DOHH2 (cell line): ENCODE results near the gene MRPL55.

Experiments used
- H3F3A ChIP-seq: fragments of 200-600 bp; sonication (generic), shearing (Covaris generic); 2 replicates; pipeline ENCODE4 v1.6.0; 2016; ENCODE audit warnings: antibody characterized with exemption, mild to moderate bottlenecking; ENCODE audit not compliant: control insufficient read depth, insufficient read depth
- H3K27ac ChIP-seq: fragments of 200-600 bp; sonication (generic); 2 replicates; pipeline ENCODE4 v1.5.1; 2014; ENCODE audit warnings: low read depth, mild to moderate bottlenecking, low read length, moderate library complexity
- H3K27me3 ChIP-seq: fragments of 200-600 bp; sonication (generic); 2 replicates; pipeline ENCODE4 v1.6.1; 2014; ENCODE audit warnings: mild to moderate bottlenecking, low read length, mixed read lengths; ENCODE audit not compliant: control insufficient read depth
- H3K36me3 ChIP-seq: fragments of 200-600 bp; sonication (generic); 2 replicates; pipeline ENCODE4 v1.6.1; 2014; ENCODE audit warnings: mild to moderate bottlenecking, low read length, moderate library complexity, mixed read lengths; ENCODE audit not compliant: control insufficient read depth
- H3K4me1 ChIP-seq: fragments of 200-600 bp; sonication (generic); 2 replicates; pipeline ENCODE4 v1.6.1; 2014; ENCODE audit warnings: mild to moderate bottlenecking, low read length, mixed read lengths; ENCODE audit not compliant: control insufficient read depth
- H3K4me2 ChIP-seq: fragments of 200-600 bp; sonication (generic); 2 replicates; pipeline ENCODE4 v1.6.0; 2014; ENCODE audit warnings: mild to moderate bottlenecking, low read length, moderate library complexity
- H3K4me3 ChIP-seq: fragments of 200-600 bp; sonication (generic); 2 replicates; pipeline ENCODE4 v1.5.1; 2014; ENCODE audit warnings: mild to moderate bottlenecking, low read length, mixed read lengths
- H3K79me2 ChIP-seq: fragments of 200-600 bp; sonication (generic); 2 replicates; pipeline ENCODE4 v1.6.1; 2014; ENCODE audit warnings: mild to moderate bottlenecking, low read length, mixed read lengths; ENCODE audit not compliant: control insufficient read depth
- H3K9me2 ChIP-seq: fragments of 200-600 bp; sonication (generic); replicated peaks from 2 replicates; pipeline ENCODE4 v1.6.1; 2014; ENCODE audit warnings: mild to moderate bottlenecking, low read length, mixed read lengths; ENCODE audit not compliant: control insufficient read depth
- H3K9me3 ChIP-seq: fragments of 200-600 bp; sonication (generic); 2 replicates; pipeline ENCODE4 v1.6.1; 2014; ENCODE audit warnings: antibody characterized with exemption, low read length, mixed read lengths; ENCODE audit not compliant: control insufficient read depth, insufficient read depth
- H4K20me1 ChIP-seq: fragments of 200-600 bp; sonication (generic); 2 replicates; pipeline ENCODE4 v1.6.0; 2014; ENCODE audit warnings: low read depth, mild to moderate bottlenecking, antibody characterized with exemption, low read length, moderate library complexity; ENCODE audit not compliant: control insufficient read depth, insufficient read depth
- EZH2phosphoT487 ChIP-seq: fragments of 200-600 bp; sonication (generic); IDR thresholded peaks from 2 replicates; pipeline ENCODE4 v1.6.1; 2017; ENCODE audit warnings: borderline replicate concordance, mild to moderate bottlenecking, antibody characterized with exemption, low read length, moderate library complexity, mixed read lengths
- TF ChIP-seq, protein P1 (sequence below): fragments of 200-600 bp; sonication (generic); IDR thresholded peaks from one replicate; pipeline ENCODE4 v1.5.1; 2014; ENCODE audit warnings: antibody characterized with exemption, mild to moderate bottlenecking, low read depth, low read length; ENCODE audit not compliant: poor library complexity, severe bottlenecking

MRPL55 gene

DNA sequence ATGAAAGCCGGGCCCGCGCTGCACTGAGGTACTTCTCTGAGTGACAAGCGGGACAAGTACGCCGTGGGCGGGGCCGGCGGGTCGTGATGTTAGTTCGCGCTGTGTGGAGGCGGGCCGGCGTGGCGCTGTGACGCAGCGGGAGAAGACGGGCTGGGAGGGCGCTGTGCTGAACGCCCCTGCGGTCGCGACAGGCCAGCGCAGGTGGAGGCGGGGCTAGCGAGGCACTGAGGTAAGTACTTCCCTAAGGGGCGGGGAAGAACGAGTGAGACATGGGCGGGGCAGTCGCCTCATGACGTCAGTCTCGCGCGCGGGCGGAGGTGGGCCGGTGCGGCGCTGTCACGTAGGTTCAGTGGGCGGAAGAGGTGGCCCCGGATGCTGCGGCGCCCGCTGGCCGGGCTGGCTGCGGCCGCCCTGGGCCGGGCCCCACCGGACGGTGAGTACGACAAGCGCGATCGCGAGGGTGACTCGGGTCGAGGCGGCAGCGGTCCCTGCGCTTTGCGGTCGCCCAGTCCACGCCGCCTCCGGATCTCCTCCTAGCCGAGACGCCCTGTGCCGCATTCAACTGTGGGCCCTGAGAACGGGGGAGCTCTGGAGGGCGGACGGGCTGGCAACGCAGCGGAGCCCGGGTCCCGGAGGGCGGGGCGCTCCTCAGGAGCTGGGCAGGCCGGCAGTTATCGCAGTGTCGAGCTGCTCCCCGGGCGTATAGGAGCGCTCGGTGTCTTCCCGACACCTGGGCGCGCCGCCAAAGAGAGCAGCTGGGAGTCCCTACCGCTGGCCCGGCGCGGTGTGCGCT lies 31.0 kb upstream of the MRPL55 start, which contains the start of gene GUK1:
GUK1 (plus strand) TSS at position 349 of the 793 bp plus-strand sequence; CDS start at position 373, 24 bp downstream.
- Histone ChIP-seq H3K4me1 (peaks cover 73% of the 10 kb centered on the region), H3K4me3 (peak within 1 kb of the TSS; percentile 81), H3K4me2 (peak within 1 kb of the TSS; percentile 91), H4K20me1 (peaks cover 18% of the 10 kb centered on the region; the same call in 1 of the 2 replicates), H3K9me2 (no peaks in the 10 kb centered on the region), H3F3A (peaks cover 13% of the 10 kb centered on the region), H3K27ac (peak within 1 kb of the TSS; percentile 62), H3K9me3 (no peaks in the 10 kb centered on the region), H3K27me3 (no peaks in the 10 kb centered on the region), H3K79me2 (peaks cover 53% of the 10 kb centered on the region), H3K36me3 (peaks cover 15% of the 10 kb centered on the region)
- TF ChIP-seq EZH2phosphoT487 = no peak
- TF ChIP-seq, protein P1, sequence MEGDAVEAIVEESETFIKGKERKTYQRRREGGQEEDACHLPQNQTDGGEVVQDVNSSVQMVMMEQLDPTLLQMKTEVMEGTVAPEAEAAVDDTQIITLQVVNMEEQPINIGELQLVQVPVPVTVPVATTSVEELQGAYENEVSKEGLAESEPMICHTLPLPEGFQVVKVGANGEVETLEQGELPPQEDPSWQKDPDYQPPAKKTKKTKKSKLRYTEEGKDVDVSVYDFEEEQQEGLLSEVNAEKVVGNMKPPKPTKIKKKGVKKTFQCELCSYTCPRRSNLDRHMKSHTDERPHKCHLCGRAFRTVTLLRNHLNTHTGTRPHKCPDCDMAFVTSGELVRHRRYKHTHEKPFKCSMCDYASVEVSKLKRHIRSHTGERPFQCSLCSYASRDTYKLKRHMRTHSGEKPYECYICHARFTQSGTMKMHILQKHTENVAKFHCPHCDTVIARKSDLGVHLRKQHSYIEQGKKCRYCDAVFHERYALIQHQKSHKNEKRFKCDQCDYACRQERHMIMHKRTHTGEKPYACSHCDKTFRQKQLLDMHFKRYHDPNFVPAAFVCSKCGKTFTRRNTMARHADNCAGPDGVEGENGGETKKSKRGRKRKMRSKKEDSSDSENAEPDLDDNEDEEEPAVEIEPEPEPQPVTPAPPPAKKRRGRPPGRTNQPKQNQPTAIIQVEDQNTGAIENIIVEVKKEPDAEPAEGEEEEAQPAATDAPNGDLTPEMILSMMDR = peak; percentile 12

DNA sequence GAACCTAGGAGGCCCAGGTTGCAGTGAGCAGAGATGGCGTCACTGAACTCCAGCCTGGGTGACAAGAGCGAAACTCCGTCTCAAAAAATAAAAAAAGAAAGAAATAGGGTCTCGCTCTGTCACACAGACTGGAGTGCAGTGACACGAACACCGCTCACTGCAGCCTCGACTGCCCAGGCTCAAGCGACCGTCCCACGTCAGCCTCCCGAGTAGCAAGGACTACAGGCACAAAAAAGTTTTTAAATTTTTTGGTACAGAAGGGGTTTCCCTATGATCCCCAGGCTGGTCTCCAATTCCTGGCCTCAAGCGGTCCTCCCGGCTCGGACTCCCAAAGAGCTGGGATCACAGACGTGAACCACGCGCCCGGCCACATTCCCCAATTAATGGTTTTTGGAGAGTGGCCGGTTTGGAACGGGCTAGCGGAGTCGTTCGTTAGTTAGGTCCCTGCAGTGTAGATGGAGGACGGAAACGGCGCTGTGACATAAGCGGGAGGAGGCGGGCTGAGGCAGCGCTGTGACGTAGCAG lies 30.4 kb upstream of the MRPL55 start:
- Histone ChIP-seq H3K4me1 (peaks cover 72% of the 10 kb centered on the region), H3K27ac (peak overlapping the region; percentile 62), H3K9me2 (no peaks in the 10 kb centered on the region), H3K27me3 (no peaks in the 10 kb centered on the region), H3K4me2 (peak overlapping the region; percentile 91), H3F3A (peaks cover 13% of the 10 kb centered on the region), H3K9me3 (no peaks in the 10 kb centered on the region), H3K36me3 (peaks cover 15% of the 10 kb centered on the region), H3K79me2 (peaks cover 46% of the 10 kb centered on the region), H4K20me1 (peaks cover 18% of the 10 kb centered on the region; the same call in 1 of the 2 replicates), H3K4me3 (peak overlapping the region; percentile 81)
- TF ChIP-seq, protein P1 = no peak
- no peak for TF ChIP-seq EZH2phosphoT487

DNA sequence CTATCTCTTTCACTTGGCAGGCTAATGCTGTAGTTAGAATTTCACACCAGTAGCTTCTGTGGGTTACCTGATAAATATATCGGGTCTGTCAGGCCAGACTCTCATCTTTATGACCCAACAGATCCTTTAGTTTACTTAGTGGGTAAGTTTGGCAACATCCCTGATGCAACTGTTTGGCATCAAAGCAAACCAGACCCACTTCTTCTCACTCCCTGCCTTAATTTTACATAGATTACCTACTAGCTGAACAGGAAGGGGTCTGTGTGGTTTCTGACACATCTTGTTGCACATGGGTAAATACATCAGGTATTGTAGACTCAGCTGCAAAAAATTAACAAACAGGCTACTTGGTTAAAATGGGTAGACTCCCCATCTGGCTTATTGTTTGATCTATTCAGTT lies 27.8 kb upstream of the MRPL55 start:
- Histone ChIP-seq H3K79me2 (peaks cover 21% of the 10 kb centered on the region), H3K9me2 (no peaks in the 10 kb centered on the region), H3K27ac (no peak overlapping the region), H3K36me3 (peaks cover 10% of the 10 kb centered on the region), H3F3A (peaks cover 13% of the 10 kb centered on the region), H3K27me3 (no peaks in the 10 kb centered on the region), H3K4me2 (peak overlapping the region; percentile 53), H3K4me3 (no peak overlapping the region), H4K20me1 (peaks cover 14% of the 10 kb centered on the region; the same call in 1 of the 2 replicates), H3K9me3 (no peaks in the 10 kb centered on the region), H3K4me1 (peaks cover 48% of the 10 kb centered on the region)
- TF ChIP-seq, protein P1 = no peak
- no peak for TF ChIP-seq EZH2phosphoT487
